ENCODE data around the gene PLXNA4. TPM values are rescaled to one million over a fixed set of nuclear protein-coding genes. Genes with fewer than 3 reads are reported as not detected.

PLXNA4 gene
- total RNA-seq, 1 donor from 2014 or later, result 3.5 TPM

- no peak overlapping the region for H3K27ac Mint-ChIP-seq (ENCODE audit: unreplicated experiment)
- no peaks in the 10 kb centered on the region for H3K4me1 Mint-ChIP-seq (ENCODE audit: unreplicated experiment)
- no peaks in the 10 kb centered on the region for H3K9me3 Mint-ChIP-seq (ENCODE audit: unreplicated experiment)
- no peak overlapping the region for H3K4me3 Mint-ChIP-seq (ENCODE audit: unreplicated experiment)
- no peaks in the 10 kb centered on the region for H3K36me3 Mint-ChIP-seq (ENCODE audit: low read depth, unreplicated experiment)
- no peak for DNase-seq (ENCODE audit: low spot score)
- H3K27me3 Mint-ChIP-seq (ENCODE audit: unreplicated experiment), result peaks cover 2% of the 10 kb centered on the region
- TF ChIP-seq, protein P1, sequence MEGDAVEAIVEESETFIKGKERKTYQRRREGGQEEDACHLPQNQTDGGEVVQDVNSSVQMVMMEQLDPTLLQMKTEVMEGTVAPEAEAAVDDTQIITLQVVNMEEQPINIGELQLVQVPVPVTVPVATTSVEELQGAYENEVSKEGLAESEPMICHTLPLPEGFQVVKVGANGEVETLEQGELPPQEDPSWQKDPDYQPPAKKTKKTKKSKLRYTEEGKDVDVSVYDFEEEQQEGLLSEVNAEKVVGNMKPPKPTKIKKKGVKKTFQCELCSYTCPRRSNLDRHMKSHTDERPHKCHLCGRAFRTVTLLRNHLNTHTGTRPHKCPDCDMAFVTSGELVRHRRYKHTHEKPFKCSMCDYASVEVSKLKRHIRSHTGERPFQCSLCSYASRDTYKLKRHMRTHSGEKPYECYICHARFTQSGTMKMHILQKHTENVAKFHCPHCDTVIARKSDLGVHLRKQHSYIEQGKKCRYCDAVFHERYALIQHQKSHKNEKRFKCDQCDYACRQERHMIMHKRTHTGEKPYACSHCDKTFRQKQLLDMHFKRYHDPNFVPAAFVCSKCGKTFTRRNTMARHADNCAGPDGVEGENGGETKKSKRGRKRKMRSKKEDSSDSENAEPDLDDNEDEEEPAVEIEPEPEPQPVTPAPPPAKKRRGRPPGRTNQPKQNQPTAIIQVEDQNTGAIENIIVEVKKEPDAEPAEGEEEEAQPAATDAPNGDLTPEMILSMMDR (IDR thresholded peaks at IDR 0.05; ENCODE audit: unreplicated experiment), result no peak
Measured at GRCh38 chr7:132347858-132348257, 228.4 kb downstream of the PLXNA4 start.

DNA sequence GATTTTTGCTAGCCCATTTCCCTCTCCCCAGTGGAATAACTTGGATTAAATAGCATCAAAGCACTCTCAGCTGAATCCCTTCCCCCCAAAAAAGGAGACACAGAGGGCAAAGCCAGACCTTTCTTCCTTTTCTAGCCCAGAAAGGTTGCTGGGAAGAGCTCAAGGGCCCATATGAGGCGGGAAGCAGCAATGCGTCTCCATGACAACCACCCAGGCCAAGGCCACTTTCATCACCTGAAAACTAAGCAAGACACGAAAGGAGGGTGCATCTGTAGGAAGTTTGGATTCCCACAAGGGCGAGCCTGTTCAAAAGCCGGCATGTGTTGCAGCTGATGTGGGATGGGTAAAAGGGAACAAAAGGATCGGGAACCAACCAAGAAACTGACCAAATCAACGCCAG is 229.1 kb downstream of the PLXNA4 start:
- Mint-ChIP-seq H3K4me1 (ENCODE audit: unreplicated experiment) (no peaks in the 10 kb centered on the region), H3K27me3 (ENCODE audit: unreplicated experiment) (peaks cover 2% of the 10 kb centered on the region), H3K9me3 (ENCODE audit: unreplicated experiment) (no peaks in the 10 kb centered on the region), H3K36me3 (ENCODE audit: low read depth, unreplicated experiment) (no peaks in the 10 kb centered on the region), H3K27ac (ENCODE audit: unreplicated experiment) (no peak overlapping the region), H3K4me3 (ENCODE audit: unreplicated experiment) (no peak overlapping the region)
- DNase-seq (ENCODE audit: low spot score), result no peak
- TF ChIP-seq, protein P1 (IDR thresholded peaks at IDR 0.05; ENCODE audit: unreplicated experiment), result no peak

GRCh38 chr7:132345543-132346129 is 230.6 kb downstream of the PLXNA4 start:
- H3K4me3 Mint-ChIP-seq (ENCODE audit: unreplicated experiment), result no peak overlapping the region
- no peaks in the 10 kb centered on the region for H3K4me1 Mint-ChIP-seq (ENCODE audit: unreplicated experiment)
- H3K36me3 Mint-ChIP-seq (ENCODE audit: low read depth, unreplicated experiment), result no peaks in the 10 kb centered on the region
- peaks cover 2% of the 10 kb centered on the region for H3K27me3 Mint-ChIP-seq (ENCODE audit: unreplicated experiment)
- TF ChIP-seq, protein P1 (IDR thresholded peaks at IDR 0.05; ENCODE audit: unreplicated experiment), result no peak
- no peaks in the 10 kb centered on the region for H3K9me3 Mint-ChIP-seq (ENCODE audit: unreplicated experiment)
- H3K27ac Mint-ChIP-seq (ENCODE audit: unreplicated experiment), result no peak overlapping the region
- no peak for DNase-seq (ENCODE audit: low spot score)

DNA sequence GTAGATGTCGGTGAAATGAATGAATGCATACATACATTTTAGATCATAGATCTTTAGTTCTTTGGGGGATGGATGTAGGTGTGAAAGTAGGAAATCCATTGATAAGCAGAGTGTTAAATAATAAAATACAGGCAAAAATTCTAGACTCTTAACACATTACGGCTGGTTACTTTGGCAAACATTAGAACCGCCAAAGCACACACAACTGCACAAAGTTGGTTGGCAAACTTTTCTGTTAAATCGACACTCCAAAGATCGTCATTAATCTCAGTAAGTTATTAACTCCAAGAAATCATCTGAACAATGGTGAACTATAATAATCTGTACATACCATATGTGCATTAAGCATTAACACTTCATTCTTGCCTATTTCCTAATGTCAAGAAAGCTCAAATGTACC is 231.2 kb downstream of the PLXNA4 start:
- DNase-seq (ENCODE audit: low spot score), result no peak
- Mint-ChIP-seq H3K27me3 (ENCODE audit: unreplicated experiment) (peaks cover 2% of the 10 kb centered on the region), H3K4me3 (ENCODE audit: unreplicated experiment) (no peak overlapping the region), H3K9me3 (ENCODE audit: unreplicated experiment) (no peaks in the 10 kb centered on the region), H3K27ac (ENCODE audit: unreplicated experiment) (no peak overlapping the region), H3K4me1 (ENCODE audit: unreplicated experiment) (no peaks in the 10 kb centered on the region), H3K36me3 (ENCODE audit: low read depth, unreplicated experiment) (no peaks in the 10 kb centered on the region)
- TF ChIP-seq, protein P1 (IDR thresholded peaks at IDR 0.05; ENCODE audit: unreplicated experiment), result no peak

- DNase-seq (ENCODE audit: low spot score), result no peak
- Mint-ChIP-seq H3K4me3 (ENCODE audit: unreplicated experiment) (no peak overlapping the region), H3K27me3 (ENCODE audit: unreplicated experiment) (peaks cover 2% of the 10 kb centered on the region), H3K9me3 (ENCODE audit: unreplicated experiment) (no peaks in the 10 kb centered on the region), H3K4me1 (ENCODE audit: unreplicated experiment) (no peaks in the 10 kb centered on the region), H3K27ac (ENCODE audit: unreplicated experiment) (no peak overlapping the region), H3K36me3 (ENCODE audit: low read depth, unreplicated experiment) (no peaks in the 10 kb centered on the region)
- TF ChIP-seq, protein P1 (IDR thresholded peaks at IDR 0.05; ENCODE audit: unreplicated experiment), result no peak
Measured at GRCh38 chr7:132343199-132343598, 233.1 kb downstream of the PLXNA4 start.

Measured in endothelial cell (in vitro differentiated cells).